ENCODE results near the gene EVA1B. TPM values are rescaled to one million over a fixed set of nuclear protein-coding genes. Genes with fewer than 3 reads are reported as not detected.

EVA1B gene
- total RNA-seq, 1 donor from 2014 or later: 1.5 TPM

DNA sequence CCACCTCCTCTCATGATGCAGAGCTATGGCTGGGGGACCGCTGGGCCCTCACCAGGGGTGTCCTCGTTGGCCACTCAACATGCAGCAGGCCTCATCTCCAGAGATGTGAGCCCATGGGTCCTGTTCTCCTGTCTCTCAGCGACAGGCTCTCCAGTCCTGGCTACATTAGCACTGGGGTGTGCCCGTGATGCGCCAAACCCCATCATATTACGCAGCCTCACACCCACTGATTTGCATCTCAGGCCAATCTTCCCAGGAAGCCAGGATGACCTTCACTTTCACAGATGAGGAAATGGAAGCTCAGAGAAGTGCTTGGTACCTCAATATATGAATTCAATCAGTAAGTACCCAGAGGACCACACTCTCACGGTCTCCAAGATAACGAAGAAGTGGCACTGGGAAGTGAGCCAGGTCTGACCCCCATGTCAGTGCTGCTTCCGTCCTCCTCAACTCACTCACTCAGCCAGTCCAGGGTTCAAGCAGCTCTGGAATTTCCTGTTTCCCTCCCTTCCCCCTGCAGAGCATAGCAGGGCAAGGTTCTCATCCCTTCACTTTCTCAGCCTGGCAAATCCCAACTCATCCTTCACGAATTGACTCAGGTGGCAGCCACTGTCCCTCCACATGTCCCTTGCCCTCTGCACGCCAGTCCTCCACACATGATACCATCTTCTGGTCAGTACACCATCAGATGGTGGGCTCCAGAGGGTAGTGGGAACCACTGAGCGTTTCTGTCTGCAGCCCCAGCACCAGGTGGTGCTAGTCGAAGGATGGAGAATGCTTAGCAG lies 28.9 kb upstream of the EVA1B start:
- TF ChIP-seq, protein P1, sequence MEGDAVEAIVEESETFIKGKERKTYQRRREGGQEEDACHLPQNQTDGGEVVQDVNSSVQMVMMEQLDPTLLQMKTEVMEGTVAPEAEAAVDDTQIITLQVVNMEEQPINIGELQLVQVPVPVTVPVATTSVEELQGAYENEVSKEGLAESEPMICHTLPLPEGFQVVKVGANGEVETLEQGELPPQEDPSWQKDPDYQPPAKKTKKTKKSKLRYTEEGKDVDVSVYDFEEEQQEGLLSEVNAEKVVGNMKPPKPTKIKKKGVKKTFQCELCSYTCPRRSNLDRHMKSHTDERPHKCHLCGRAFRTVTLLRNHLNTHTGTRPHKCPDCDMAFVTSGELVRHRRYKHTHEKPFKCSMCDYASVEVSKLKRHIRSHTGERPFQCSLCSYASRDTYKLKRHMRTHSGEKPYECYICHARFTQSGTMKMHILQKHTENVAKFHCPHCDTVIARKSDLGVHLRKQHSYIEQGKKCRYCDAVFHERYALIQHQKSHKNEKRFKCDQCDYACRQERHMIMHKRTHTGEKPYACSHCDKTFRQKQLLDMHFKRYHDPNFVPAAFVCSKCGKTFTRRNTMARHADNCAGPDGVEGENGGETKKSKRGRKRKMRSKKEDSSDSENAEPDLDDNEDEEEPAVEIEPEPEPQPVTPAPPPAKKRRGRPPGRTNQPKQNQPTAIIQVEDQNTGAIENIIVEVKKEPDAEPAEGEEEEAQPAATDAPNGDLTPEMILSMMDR (IDR thresholded peaks at IDR 0.05; ENCODE audit: partially characterized antibody, unreplicated experiment): no peak
- H3K9me3 Mint-ChIP-seq (ENCODE audit: unreplicated experiment): peaks cover 13% of the 10 kb centered on the region
- H3K27ac Mint-ChIP-seq (ENCODE audit: unreplicated experiment): peak overlapping the region; percentile 96
- H3K27me3 Mint-ChIP-seq (ENCODE audit: unreplicated experiment): peaks cover 8% of the 10 kb centered on the region
- H3K36me3 Mint-ChIP-seq (ENCODE audit: unreplicated experiment): no peaks in the 10 kb centered on the region
- no peak for DNase-seq
- peaks cover 40% of the 10 kb centered on the region for H3K4me1 Mint-ChIP-seq (ENCODE audit: low read depth, unreplicated experiment)
- H3K4me3 Mint-ChIP-seq (ENCODE audit: unreplicated experiment): peak overlapping the region; percentile 69

DNA sequence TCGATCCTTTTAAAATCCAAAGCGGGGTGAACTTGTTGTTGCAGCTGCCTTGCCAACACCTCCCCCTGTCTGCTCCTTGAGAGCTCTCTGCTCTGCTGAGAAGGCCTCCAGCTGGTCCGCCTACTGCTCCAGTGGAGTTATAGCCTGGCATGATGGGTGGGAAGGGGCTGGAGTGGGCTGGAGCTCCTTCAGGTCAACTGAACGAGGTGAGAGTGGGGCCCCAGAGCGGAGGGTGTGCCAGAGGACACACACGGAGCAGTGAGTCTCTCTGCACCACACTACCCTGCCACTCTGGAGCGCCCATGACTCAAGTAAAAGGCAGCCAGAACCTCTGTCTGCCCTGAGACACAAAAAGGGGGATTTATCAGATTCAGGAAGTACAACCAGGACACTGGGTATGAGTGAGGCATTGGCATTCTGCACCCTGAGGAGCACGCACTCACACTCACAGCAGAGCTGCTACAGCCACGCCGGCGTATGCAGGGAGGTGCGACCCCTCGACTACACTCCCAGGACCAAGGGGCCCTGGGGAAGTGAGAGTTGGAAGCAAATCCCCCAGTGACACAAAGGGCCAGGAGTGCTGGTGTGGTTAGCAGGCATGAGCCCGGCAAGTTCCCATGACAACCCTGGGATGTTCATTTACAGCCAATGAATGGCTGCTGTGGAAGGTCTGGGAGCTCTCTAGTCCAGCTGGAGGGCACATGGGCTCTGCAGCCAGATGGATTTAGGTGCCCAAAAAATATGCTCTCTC lies 28.0 kb upstream of the EVA1B start:
- H3K27me3 Mint-ChIP-seq (ENCODE audit: unreplicated experiment): peaks cover 8% of the 10 kb centered on the region
- peak overlapping the region; percentile 72 for H3K4me3 Mint-ChIP-seq (ENCODE audit: unreplicated experiment)
- peaks cover 13% of the 10 kb centered on the region for H3K9me3 Mint-ChIP-seq (ENCODE audit: unreplicated experiment)
- TF ChIP-seq, protein P1 (IDR thresholded peaks at IDR 0.05; ENCODE audit: partially characterized antibody, unreplicated experiment): no peak
- H3K4me1 Mint-ChIP-seq (ENCODE audit: low read depth, unreplicated experiment): peaks cover 46% of the 10 kb centered on the region
- peak overlapping the region; percentile 96 for H3K27ac Mint-ChIP-seq (ENCODE audit: unreplicated experiment)
- no peaks in the 10 kb centered on the region for H3K36me3 Mint-ChIP-seq (ENCODE audit: unreplicated experiment)
- peak; percentile 64 for DNase-seq

DNA sequence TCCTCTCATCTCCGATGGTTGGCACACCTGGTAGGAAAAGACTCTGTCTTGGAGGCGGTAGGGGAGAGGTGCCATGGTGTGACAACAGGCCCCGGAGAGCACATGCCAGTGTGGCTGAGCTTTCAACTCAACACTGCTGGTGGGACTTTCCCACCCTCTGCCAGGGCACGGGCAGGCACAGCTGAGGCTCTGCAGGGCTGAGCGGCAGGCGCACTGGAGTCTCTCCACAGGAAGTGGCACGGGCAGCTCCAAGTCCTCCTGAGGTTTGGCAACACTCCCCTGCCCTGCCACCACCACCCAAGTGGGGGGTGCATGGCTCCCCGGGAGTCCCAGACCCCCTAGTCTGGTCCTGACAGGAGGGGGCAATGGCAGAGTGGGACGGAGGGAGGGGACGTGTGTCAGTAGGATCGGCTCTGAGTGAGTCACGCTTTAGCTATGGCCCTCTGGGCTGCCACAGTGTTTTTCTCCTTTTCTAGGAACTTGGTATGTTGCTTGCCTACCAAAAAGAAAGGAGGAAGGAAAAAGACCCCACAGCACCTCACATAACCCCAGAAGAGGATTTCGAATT lies 27.3 kb upstream of the EVA1B start:
- TF ChIP-seq, protein P1 (IDR thresholded peaks at IDR 0.05; ENCODE audit: partially characterized antibody, unreplicated experiment): no peak
- DNase-seq: no peak
- H3K9me3 Mint-ChIP-seq (ENCODE audit: unreplicated experiment): peaks cover 13% of the 10 kb centered on the region
- peaks cover 8% of the 10 kb centered on the region for H3K27me3 Mint-ChIP-seq (ENCODE audit: unreplicated experiment)
- peak overlapping the region; percentile 72 for H3K27ac Mint-ChIP-seq (ENCODE audit: unreplicated experiment)
- H3K4me3 Mint-ChIP-seq (ENCODE audit: unreplicated experiment): peak overlapping the region; percentile 42
- no peaks in the 10 kb centered on the region for H3K36me3 Mint-ChIP-seq (ENCODE audit: unreplicated experiment)
- H3K4me1 Mint-ChIP-seq (ENCODE audit: low read depth, unreplicated experiment): peaks cover 46% of the 10 kb centered on the region

DNA sequence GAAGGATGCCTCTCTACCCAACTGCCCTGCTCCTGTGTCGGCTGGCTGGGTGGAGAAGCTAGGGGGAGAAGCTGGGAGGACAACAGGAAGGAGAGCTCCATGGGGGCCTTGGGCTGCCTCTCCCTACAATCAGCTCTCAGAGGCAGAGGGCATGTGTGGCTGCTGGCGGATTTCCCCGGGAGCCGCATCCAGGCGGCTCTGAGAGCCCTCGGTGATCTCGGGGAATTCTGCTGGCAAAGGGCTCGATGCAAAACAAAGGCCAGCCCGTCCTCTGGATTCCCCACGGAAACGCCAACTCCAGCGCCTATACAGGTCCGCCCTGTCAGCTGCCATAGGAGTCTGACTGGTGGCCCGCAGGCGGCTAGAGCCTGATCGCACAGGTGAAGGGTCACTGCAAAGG lies 26.4 kb upstream of the EVA1B start:
- peaks cover 8% of the 10 kb centered on the region for H3K27me3 Mint-ChIP-seq (ENCODE audit: unreplicated experiment)
- H3K4me3 Mint-ChIP-seq (ENCODE audit: unreplicated experiment): no peak overlapping the region
- H3K9me3 Mint-ChIP-seq (ENCODE audit: unreplicated experiment): peaks cover 13% of the 10 kb centered on the region
- TF ChIP-seq, protein P1 (IDR thresholded peaks at IDR 0.05; ENCODE audit: partially characterized antibody, unreplicated experiment): no peak
- peaks cover 52% of the 10 kb centered on the region for H3K4me1 Mint-ChIP-seq (ENCODE audit: low read depth, unreplicated experiment)
- DNase-seq: no peak
- H3K36me3 Mint-ChIP-seq (ENCODE audit: unreplicated experiment): no peaks in the 10 kb centered on the region
- H3K27ac Mint-ChIP-seq (ENCODE audit: unreplicated experiment): peak overlapping the region; percentile 72

All from glutamatergic neuron (in vitro differentiated cells).